BLaER1 treated with 17β-estradiol and CSF1 and Interleukin-3, amounts not matched to agents 10 nM and 100 nM (cell line): ENCODE results near the gene PCSK1N.
"Not testable (repeated sequence)": the region's sequence is repeated elsewhere in the genome, so short reads cannot be mapped to it uniquely, and the experiment has no call there.

Source experiments
- H3K27ac ChIP-seq, 11 experiments: shearing (Covaris generic); formaldehyde crosslinking; 2 replicates each; pipeline ENCODE4 v1.8.1; 2022
- H3K27me3 ChIP-seq, 11 experiments: shearing (Covaris generic); formaldehyde crosslinking; 2 replicates each; pipeline ENCODE4 v1.8.1; 2022
- H3K36me3 ChIP-seq, 11 experiments: shearing (Covaris generic); formaldehyde crosslinking; 2 replicates each; pipeline ENCODE4 v1.8.1; 2022
- H3K4me1 ChIP-seq, 10 experiments: shearing (Covaris generic); formaldehyde crosslinking; 2 replicates each; pipeline ENCODE4 v1.8.1; 2022
- H3K4me2 ChIP-seq, 11 experiments: shearing (Covaris generic); formaldehyde crosslinking; 2 replicates each; pipeline ENCODE4 v1.8.1; 2022
- H3K4me3 ChIP-seq, 10 experiments: shearing (Covaris generic); formaldehyde crosslinking; 2 replicates each; pipeline ENCODE4 v1.8.1; 2022
- H3K9ac ChIP-seq, 11 experiments: shearing (Covaris generic); formaldehyde crosslinking; 2 replicates each; pipeline ENCODE4 v1.8.1; 2022
- H3K9me3 ChIP-seq, 11 experiments: shearing (Covaris generic); formaldehyde crosslinking; replicated peaks in 1 of 11; 2 replicates each; pipeline ENCODE4 v1.8.1; 2022
- H4K20me1 ChIP-seq, 11 experiments: shearing (Covaris generic); formaldehyde crosslinking; 2 replicates each; pipeline ENCODE4 v1.8.1; 2022
- Cebpa-rat ChIP-seq, 11 experiments: shearing (Covaris generic); IDR thresholded peaks; 2 replicates each; pipeline ENCODE4 v1.8.1; 2022

PCSK1N gene, protein sequence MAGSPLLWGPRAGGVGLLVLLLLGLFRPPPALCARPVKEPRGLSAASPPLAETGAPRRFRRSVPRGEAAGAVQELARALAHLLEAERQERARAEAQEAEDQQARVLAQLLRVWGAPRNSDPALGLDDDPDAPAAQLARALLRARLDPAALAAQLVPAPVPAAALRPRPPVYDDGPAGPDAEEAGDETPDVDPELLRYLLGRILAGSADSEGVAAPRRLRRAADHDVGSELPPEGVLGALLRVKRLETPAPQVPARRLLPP

DNA sequence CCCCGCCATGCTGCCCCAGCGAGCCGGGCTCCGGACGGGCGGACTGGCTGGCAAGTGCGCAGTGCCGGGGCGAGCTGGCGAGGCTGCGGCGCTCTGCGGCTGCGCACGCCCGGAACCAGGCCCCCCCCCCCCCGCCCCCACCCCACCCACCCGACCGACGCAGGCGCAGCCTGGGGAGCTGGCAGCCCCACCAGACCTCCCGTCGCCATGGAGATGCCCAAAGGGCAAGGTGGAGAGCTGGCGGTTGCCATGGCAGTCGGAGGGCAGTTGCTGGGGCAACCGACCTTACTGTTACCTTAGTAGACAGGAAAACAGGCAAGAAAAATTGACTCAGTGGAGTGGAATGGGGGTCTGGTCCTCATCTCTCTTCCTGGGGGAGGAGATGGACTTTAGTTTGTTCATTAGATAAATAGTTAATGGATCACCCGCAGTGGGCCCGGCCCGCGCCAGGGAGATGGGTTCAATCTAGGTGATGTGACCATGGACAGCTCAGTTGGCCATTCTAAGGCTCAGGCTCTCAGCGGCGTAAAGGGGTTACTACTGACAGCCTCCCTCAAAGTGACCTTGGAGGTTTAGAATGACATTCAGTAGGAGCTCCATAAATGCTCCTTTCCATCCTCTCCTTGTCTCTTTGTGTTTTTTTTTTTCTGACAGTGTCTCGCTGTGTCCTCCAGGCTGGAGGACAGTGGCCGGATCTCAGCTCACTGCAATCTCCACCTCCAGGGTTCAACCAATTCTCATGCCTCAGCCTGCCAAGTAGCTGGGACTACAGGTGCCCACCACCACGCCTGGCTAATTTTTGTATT, at the start of gene PCSK1N:
TSS of gene PCSK1N (minus strand) at position 87 of the 806 bp plus-strand sequence. CDS start at position 9, 78 bp downstream.
- Histone ChIP-seq H3K27me3 (peaks cover 33 to 76% (median 60%) of the 10 kb centered on the region in 11 experiments), H3K4me3 (no peak within 1 kb of the TSS), H3K9me3 (peaks cover 0 to 20% (median 8%) of the 10 kb centered on the region in 11 experiments; a peak in 10 of 22 replicates), H3K4me2 (no peak within 1 kb of the TSS), H3K9ac (no peak within 1 kb of the TSS), H4K20me1 (no peaks in the 10 kb centered on the region; a peak in 2 of 22 replicates), H3K36me3 (no peaks in the 10 kb centered on the region), H3K27ac (no peak within 1 kb of the TSS), H3K4me1 (no peaks in the 10 kb centered on the region)
- no peak for TF ChIP-seq Cebpa-rat (IDR thresholded peaks at IDR 0.05)

DNA sequence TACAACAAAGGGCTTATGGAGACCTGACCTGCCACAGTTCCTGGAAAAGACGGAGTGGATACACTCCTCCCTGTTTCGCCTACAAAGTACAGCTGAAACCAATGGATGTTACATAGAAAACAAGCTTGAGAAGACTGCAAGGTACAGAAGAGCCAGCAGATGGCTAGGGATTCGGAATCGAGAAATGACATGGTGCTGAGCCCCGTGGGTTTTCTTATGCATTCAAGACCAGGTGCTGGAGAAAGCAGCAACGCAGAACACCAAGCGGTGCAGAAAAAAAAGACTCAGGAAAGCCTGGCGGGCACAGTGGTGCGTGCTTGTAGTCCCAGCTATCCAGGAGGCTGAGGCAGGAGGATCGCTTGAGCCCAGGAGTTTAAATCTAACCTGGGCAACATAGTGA, 48.3 kb upstream of the PCSK1N start:
- Histone ChIP-seq H3K4me3 (no peak overlapping the region), H3K36me3 (no peaks in the 10 kb centered on the region), H4K20me1 (no peaks in the 10 kb centered on the region), H3K4me2 (no peak overlapping the region), H3K9ac (no peak overlapping the region), H3K9me3 (no peaks in the 10 kb centered on the region), H3K27ac (no peak overlapping the region), H3K27me3 (peaks cover 0 to 57% (median 39%) of the 10 kb centered on the region in 11 experiments; a peak in 15 of 22 replicates), H3K4me1 (no peaks in the 10 kb centered on the region)
- TF ChIP-seq Cebpa-rat (IDR thresholded peaks at IDR 0.05), result no peak

DNA sequence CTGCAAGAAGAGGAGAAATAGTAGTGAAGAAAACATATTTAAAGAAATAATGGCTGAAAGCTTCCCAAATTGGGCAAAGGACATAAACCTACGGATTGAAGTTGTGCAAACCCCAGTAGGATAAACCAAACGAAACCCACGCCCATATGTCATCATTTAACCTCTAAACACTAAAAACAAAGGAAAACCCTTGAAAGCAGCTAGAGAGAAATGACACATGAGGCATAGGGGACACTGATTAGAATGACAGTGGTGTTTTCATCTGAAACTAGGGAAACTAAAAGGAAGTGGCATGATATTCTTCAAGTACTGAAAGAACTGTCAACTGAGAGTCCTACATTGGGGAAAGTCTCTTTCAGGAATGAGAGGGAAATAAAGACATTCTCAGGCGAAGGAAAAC, 41.5 kb upstream of the PCSK1N start:
- Histone ChIP-seq H3K4me2 (0 out of 22 replicates have a peak overlapping the region, but pooled peaks of 1 of the 11 experiments have one; percentile 42), H3K27me3 (peaks cover 0 to 49% (median 38%) of the 10 kb centered on the region in 11 experiments; a peak in 18 of 22 replicates)
- H3K4me1 ChIP-seq, H3K4me3 ChIP-seq, H4K20me1 ChIP-seq, H3K9me3 ChIP-seq, H3K36me3 ChIP-seq, H3K27ac ChIP-seq, H3K9ac ChIP-seq: not testable (repeated sequence)

DNA sequence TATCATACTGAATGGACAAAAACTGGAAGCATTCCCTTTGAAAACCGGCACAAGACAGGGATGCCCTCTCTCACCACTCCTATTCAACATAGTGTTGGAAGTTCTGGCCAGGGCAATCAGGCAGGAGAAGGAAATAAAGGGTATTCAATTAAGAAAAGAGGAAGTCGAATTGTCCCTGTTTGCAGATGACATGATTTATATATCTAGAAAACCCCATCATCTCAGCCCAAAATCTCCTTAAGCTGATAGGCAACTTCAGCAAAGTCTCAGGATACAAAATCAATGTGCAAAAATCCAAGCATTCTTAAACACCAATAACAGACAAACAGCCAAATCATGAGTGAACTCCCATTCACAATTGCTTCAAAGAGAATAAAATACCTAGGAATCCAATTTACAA, 36.6 kb upstream of the PCSK1N start:
- not testable (repeated sequence) for H3K4me3 ChIP-seq, H3K9me3 ChIP-seq, H3K27ac ChIP-seq, H3K36me3 ChIP-seq, H3K9ac ChIP-seq, H3K4me2 ChIP-seq, H4K20me1 ChIP-seq, H3K4me1 ChIP-seq
- H3K27me3 ChIP-seq, result peaks cover 0 to 46% (median 29%) of the 10 kb centered on the region in 11 experiments; a peak in 16 of 22 replicates

DNA sequence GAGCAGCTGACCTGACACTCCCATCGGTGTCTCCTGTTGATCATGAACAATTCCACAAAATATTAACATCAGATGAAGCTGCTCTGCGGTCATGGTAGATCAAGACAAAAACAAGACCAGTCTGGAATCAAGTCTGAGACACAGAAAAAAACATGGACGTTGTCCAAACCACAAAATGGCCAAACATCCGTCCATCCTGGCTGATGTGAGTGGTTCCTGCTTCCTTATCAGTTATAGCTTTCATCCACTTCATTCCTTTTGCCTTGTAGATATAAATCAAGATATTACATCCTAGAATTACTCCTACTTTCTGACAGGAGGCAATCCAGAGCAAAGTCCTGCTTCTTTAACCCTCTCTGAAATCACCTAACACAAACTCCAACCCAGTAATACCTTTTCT, 28.8 kb upstream of the PCSK1N start:
- H3K9me3 ChIP-seq, result peaks cover 0 to 14% (median 0%) of the 10 kb centered on the region in 11 experiments; a peak in 3 of 22 replicates
- H3K27me3 ChIP-seq, result peaks cover 20 to 79% (median 54%) of the 10 kb centered on the region in 11 experiments; a peak in 20 of 22 replicates
- H3K36me3 ChIP-seq, result no peaks in the 10 kb centered on the region
- no peak overlapping the region for H3K4me3 ChIP-seq
- TF ChIP-seq Cebpa-rat (IDR thresholded peaks at IDR 0.05), result no peak
- no peaks in the 10 kb centered on the region for H4K20me1 ChIP-seq
- H3K27ac ChIP-seq, result no peak overlapping the region
- H3K4me1 ChIP-seq, result peaks cover 0 to 11% (median 5%) of the 10 kb centered on the region in 10 experiments; a peak in 5 of 20 replicates
- 0 out of 22 replicates have a peak overlapping the region, but pooled peaks of 1 of the 11 experiments have one; percentile 6 for H3K4me2 ChIP-seq
- no peak overlapping the region for H3K9ac ChIP-seq

DNA sequence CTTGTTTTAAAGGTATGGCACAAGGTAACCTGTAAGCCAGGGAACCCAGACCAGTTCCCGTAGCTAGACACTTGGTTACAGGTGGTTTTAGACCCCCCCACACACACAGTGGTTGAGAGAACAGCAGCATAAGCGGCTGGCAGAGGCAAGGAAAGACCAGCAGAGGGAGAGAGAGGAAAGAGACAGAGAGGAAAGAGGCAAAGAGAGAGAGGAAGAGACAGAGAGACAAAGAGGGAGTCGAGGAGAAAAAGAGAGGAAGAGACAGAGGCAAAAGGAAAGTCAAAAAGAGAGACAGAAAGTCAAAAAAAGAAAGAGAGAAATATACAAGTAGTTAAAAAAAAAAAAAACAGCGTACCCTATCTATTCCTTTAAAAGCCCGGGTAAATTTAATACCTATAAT, 19.5 kb upstream of the PCSK1N start:
- Histone ChIP-seq H3K4me2 (no peak overlapping the region), H3K4me3 (no peak overlapping the region)

DNA sequence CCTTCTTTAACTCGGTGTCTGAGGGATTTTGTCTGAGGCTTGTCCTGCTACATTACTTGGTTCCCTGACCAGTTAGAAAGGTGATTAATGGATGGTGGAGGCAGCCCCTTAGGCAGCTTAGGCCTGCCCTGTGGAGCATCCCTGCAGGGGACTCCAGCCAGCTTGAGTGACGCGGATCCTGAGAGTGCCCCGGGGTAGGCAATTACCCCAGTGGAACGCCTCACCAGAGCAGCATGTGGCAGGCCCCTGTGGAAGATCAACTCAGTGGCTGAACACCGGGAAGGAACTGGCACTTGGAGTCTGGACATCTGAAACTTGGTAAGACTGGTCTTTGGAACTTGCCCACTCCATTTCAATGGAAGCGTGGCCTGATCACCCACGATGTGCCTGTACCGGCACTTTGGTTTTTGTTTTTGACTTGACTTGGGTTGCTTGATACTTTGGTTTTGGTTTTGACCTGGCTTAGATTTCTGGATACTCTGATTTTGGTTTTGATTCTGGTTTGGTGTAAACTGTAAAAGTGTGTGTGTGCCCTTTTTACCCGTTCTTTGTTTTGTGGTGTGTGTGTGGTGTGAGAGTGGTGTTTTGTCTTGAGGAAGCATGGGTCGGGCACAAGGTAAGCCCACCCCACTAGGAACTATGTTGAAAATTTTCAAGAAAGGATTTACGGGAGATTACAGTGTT, 18.9 kb upstream of the PCSK1N start:
- H3K4me1 ChIP-seq, H4K20me1 ChIP-seq, H3K4me2 ChIP-seq, H3K9ac ChIP-seq, H3K27ac ChIP-seq, H3K4me3 ChIP-seq, H3K36me3 ChIP-seq: not testable (repeated sequence)
- Histone ChIP-seq H3K27me3 (peaks cover 7 to 82% (median 48%) of the 10 kb centered on the region in 11 experiments; a peak in 17 of 22 replicates), H3K9me3 (peaks cover 3 to 35% (median 24%) of the 10 kb centered on the region in 11 experiments; a peak in 18 of 22 replicates)

More for the DNA sequence above, 19.5 kb upstream of the PCSK1N start:
- H3K4me1 ChIP-seq, result no peaks in the 10 kb centered on the region
- no peak for TF ChIP-seq Cebpa-rat (IDR thresholded peaks at IDR 0.05)
- no peak overlapping the region for H3K9ac ChIP-seq
- H3K9me3 ChIP-seq, result peaks cover 3 to 35% (median 24%) of the 10 kb centered on the region in 11 experiments; a peak in 18 of 22 replicates
- H3K27ac ChIP-seq, result no peak overlapping the region
- no peaks in the 10 kb centered on the region for H3K36me3 ChIP-seq
- no peaks in the 10 kb centered on the region for H4K20me1 ChIP-seq
- peaks cover 6 to 84% (median 48%) of the 10 kb centered on the region in 11 experiments; a peak in 17 of 22 replicates for H3K27me3 ChIP-seq

DNA sequence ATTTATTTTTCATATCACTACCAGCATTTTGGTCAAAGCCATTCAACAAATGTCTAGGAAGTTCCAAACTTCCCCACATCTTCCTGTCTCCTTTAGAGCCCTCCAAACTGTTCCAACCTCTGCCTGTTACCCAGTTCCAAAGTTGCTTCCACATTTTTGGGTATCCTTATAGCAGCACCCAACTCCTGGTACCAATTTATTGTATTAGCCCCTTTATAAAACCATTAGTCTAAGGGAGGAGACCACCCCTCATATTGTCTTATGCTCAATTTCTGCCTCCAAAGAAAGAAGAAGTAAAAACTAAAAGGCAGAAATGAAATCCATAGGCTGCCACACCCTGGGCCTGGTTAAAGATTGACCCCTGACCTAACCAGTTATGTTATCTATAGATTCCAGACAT, 18.1 kb upstream of the PCSK1N start:
- not testable (repeated sequence) for H4K20me1 ChIP-seq, H3K4me2 ChIP-seq, H3K4me3 ChIP-seq, H3K9ac ChIP-seq, H3K36me3 ChIP-seq, H3K4me1 ChIP-seq, H3K27ac ChIP-seq
- H3K27me3 ChIP-seq, result peaks cover 7 to 79% (median 44%) of the 10 kb centered on the region in 11 experiments; a peak in 17 of 22 replicates
- H3K9me3 ChIP-seq, result peaks cover 3 to 35% (median 24%) of the 10 kb centered on the region in 11 experiments; a peak in 18 of 22 replicates

DNA sequence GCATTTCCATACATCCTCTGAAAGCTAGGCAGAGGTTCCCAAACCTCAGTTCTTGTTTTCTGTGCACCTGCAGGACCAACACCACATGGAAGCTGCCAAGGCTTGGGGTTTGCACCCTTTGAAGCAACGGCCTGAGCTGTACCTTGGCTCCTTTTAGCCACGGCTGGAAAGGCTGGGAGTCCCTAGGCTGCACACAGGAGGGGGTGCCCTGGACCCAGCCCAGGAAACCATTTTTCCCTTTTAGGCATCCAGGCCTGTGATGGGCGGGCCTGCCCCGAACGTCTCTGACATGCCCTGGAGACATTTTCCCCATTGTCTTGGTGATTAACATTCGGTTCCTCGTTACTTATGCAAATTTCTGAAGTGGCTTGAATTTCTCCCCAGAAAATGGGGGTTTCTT, 17.4 kb upstream of the PCSK1N start:
- Histone ChIP-seq H3K9me3 (peaks cover 3 to 35% (median 24%) of the 10 kb centered on the region in 11 experiments; a peak in 18 of 22 replicates), H3K27ac (no peak overlapping the region), H3K9ac (no peak overlapping the region), H3K27me3 (peaks cover 7 to 76% (median 44%) of the 10 kb centered on the region in 11 experiments; a peak in 17 of 22 replicates), H3K4me3 (no peak overlapping the region), H3K36me3 (no peaks in the 10 kb centered on the region), H3K4me1 (peaks cover 0 to 9% (median 0%) of the 10 kb centered on the region in 10 experiments; a peak in 6 of 20 replicates), H4K20me1 (no peaks in the 10 kb centered on the region), H3K4me2 (no peak overlapping the region)
- TF ChIP-seq Cebpa-rat (IDR thresholded peaks at IDR 0.05), result no peak
